ENCODE measurements around the gene SLC30A5. TPM values are rescaled to one million over a fixed set of nuclear protein-coding genes. Genes with fewer than 3 reads are reported as not detected.
"Not testable (repeated sequence)": the region's sequence is repeated elsewhere in the genome, so short reads cannot be mapped to it uniquely, and the experiment has no call there.

Gene SLC30A5
- total RNA-seq (2014; rRNA removed) (54.7 and 55.3 TPM in 2 replicates), Bru-seq, nascent RNA (percentile 75 among the genes with signal in this experiment), BruChase-seq, experiment 1, labeled RNA remaining after a 6-hour chase (percentile 85 among the genes with signal in this experiment), BruChase-seq, experiment 2, labeled RNA remaining after a 2-hour chase (percentile 78 among the genes with signal in this experiment)
- long read RNA-seq, full-length matches to known transcripts = 153 of 239 reads
- long read RNA-seq, partial matches to known transcripts = 10 of 239 reads
- long read RNA-seq, other reads (novel, unspliced or antisense) = 76 of 239 reads

DNA sequence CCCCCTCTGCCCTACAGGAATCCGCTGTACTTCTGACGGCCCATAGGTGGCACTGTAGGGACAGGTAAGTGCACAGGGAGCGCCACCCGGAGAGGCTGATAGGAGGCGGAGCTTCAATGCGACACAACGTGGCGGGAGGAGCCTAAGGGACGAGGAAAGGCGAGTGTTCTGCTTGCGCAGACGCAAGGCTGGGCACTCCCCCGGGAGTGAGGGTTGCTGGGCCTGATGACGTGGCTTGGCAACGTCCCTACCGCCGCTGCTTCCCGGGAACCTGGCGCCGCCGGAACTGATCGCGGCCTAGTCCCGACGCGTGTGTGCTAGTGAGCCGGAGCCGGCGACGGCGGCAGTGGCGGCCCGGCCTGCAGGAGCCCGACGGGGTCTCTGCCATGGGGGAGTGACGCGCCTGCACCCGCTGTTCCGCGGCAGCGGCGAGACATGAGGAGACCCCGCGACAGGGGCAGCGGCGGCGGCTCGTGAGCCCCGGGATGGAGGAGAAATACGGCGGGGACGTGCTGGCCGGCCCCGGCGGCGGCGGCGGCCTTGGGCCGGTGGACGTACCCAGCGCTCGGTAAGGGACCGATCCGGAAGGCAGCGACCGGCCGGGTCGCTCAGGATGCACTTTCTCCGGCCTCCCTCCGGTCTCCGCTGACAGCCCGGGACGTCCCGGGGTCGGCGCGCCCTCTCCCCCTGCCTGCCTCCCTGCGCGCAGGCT lies at the start of gene SLC30A5:
SLC30A5 (plus strand) TSS at position 244 of the 712 bp plus-strand sequence; CDS start at position 486, 242 bp downstream.
- H3K36me3 ChIP-seq (ENCODE audit: low read depth, low read length) = no peaks in the 10 kb centered on the region; the same call in 1 of the 2 replicates
- H4K20me1 ChIP-seq (ENCODE audit: low read length) = no peaks in the 10 kb centered on the region
- no peaks in the 10 kb centered on the region for H3K9me2 ChIP-seq (replicated peaks; ENCODE audit: low read length)
- H3K4me2 ChIP-seq (ENCODE audit: low read length) = peak within 1 kb of the TSS; percentile 90
- TF ChIP-seq, protein P1, sequence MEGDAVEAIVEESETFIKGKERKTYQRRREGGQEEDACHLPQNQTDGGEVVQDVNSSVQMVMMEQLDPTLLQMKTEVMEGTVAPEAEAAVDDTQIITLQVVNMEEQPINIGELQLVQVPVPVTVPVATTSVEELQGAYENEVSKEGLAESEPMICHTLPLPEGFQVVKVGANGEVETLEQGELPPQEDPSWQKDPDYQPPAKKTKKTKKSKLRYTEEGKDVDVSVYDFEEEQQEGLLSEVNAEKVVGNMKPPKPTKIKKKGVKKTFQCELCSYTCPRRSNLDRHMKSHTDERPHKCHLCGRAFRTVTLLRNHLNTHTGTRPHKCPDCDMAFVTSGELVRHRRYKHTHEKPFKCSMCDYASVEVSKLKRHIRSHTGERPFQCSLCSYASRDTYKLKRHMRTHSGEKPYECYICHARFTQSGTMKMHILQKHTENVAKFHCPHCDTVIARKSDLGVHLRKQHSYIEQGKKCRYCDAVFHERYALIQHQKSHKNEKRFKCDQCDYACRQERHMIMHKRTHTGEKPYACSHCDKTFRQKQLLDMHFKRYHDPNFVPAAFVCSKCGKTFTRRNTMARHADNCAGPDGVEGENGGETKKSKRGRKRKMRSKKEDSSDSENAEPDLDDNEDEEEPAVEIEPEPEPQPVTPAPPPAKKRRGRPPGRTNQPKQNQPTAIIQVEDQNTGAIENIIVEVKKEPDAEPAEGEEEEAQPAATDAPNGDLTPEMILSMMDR (conservative IDR thresholded peaks at IDR 0.05; ENCODE audit: low read depth, low read length) = peak; percentile 77
- no peak for TF ChIP-seq EZH2phosphoT487 (IDR thresholded peaks at IDR 0.05; ENCODE audit: borderline replicate concordance, low read length)
- no peaks in the 10 kb centered on the region for H3F3A ChIP-seq (ENCODE audit: low read length, unreplicated experiment)
- H3K27ac ChIP-seq (ENCODE audit: low read length) = peak within 1 kb of the TSS; percentile 61
- H2AFZ ChIP-seq (ENCODE audit: low read length) = peak within 1 kb of the TSS; percentile 76
- BruUV-seq (replicated peaks) = no TSS peak
- no peaks in the 10 kb centered on the region for H3K4me1 ChIP-seq (ENCODE audit: insufficient read depth, low read length)
- intact Hi-C loops (cut with micrococcal nuclease) = loop anchor here (1.0 to 10.0 kb wide), 6 partner anchors 71 to 275 kb away; partner anchors contain the start of genes AK6, CCDC125, CCNB1 and CENPH
- ChIA-PET CTCF (interaction anchor here (0.5 to 1.1 kb wide), 7 partner anchors 96 to 271 kb away, joined by 3 to 11 read pairs (median 3); partner anchors contain the start of gene CENPH), POLR2A (ENCODE audit: unreplicated experiment) (interaction anchor here (0.6 to 1.0 kb wide), 2 partner anchors 21 to 165 kb away, joined by 3 read pairs; no protein-coding TSS in a partner anchor)
- ATAC-seq (peak; percentile 99), DNase-seq (peak; percentile 99)
- H3K9ac ChIP-seq (ENCODE audit: low read length) = peak within 1 kb of the TSS; percentile 99
- H3K9me3 ChIP-seq (ENCODE audit: low read length) = no peaks in the 10 kb centered on the region
- H3K4me3 ChIP-seq (ENCODE audit: low read length) = peak within 1 kb of the TSS; percentile 78
- H3K79me2 ChIP-seq (ENCODE audit: low read length) = peaks cover 49% of the 10 kb centered on the region
- no peaks in the 10 kb centered on the region for H3K27me3 ChIP-seq (ENCODE audit: low read length)

DNA sequence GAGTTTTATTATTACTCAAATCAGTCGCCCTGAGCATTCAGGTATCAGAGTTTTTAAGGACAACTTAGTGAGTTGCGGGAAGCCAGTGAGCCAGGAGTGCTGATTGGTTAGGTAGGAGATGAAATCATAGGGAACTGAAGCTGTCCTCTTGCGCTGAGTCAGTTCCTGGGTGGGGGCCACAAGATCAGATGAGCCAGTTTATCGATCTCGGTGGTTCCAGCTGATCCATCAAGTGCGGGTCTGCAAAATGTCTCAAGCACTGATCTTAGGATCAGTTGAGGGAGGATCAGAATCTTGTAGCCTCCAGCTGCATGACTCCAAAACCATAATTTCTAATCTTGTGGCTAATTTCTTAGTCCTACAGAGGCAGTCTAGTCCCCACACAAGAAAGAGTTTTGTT lies 48.6 kb upstream of the SLC30A5 start:
- intact Hi-C loops (cut with micrococcal nuclease); H3F3A ChIP-seq (ENCODE audit: low read length, unreplicated experiment); POLR2A ChIA-PET (ENCODE audit: unreplicated experiment); H3K36me3 ChIP-seq (ENCODE audit: low read depth, low read length); H4K20me1 ChIP-seq (ENCODE audit: low read length); H3K4me3 ChIP-seq (ENCODE audit: low read length); DNase-seq; ATAC-seq; H3K9ac ChIP-seq (ENCODE audit: low read length); H3K27ac ChIP-seq (ENCODE audit: low read length); BruUV-seq (replicated peaks); H3K27me3 ChIP-seq (ENCODE audit: low read length); CTCF ChIA-PET; H3K9me2 ChIP-seq (replicated peaks; ENCODE audit: low read length); H3K4me2 ChIP-seq (ENCODE audit: low read length); H2AFZ ChIP-seq (ENCODE audit: low read length); H3K79me2 ChIP-seq (ENCODE audit: low read length); H3K9me3 ChIP-seq (ENCODE audit: low read length); H3K4me1 ChIP-seq (ENCODE audit: insufficient read depth, low read length): not testable (repeated sequence)

DNA sequence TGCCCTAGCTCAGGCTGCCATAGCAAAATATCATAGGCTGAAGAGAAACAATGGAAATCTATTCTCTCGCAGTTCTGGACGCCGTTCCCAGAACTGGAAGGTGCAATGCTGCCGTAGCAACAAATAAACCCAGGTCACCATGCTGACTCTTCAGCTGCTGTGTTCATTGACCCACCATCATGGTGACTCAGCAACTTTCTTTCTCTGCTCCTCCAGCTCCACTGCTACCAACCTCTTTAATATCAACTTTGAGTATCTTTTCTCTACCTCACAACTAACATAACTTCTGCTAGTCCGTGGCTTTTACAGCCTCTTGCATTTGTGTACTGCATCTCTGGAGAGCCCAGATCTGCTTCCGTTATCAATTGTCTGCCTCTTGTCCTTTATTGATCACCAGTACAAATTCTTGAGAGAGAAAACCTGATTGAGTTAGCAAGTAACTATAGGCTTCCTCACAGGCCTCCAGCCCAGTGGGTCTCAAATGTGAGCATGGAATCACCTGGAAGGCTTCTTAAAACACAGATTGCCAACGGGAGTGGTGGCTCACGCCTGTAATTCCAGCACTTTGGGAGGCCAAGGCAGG lies 47.3 kb upstream of the SLC30A5 start:
- Histone ChIP-seq H4K20me1 (ENCODE audit: low read length) (no peaks in the 10 kb centered on the region), H3K9me3 (ENCODE audit: low read length) (no peaks in the 10 kb centered on the region), H2AFZ (ENCODE audit: low read length) (peak overlapping the region; percentile 71), H3K4me2 (ENCODE audit: low read length) (no peak overlapping the region), H3K36me3 (ENCODE audit: low read depth, low read length) (no peaks in the 10 kb centered on the region; the same call in 1 of the 2 replicates), H3K9me2 (replicated peaks; ENCODE audit: low read length) (no peaks in the 10 kb centered on the region), H3K4me3 (ENCODE audit: low read length) (no peak overlapping the region), H3K79me2 (ENCODE audit: low read length) (no peaks in the 10 kb centered on the region), H3K27ac (ENCODE audit: low read length) (peak overlapping the region; percentile 13; the same call in 1 of the 2 replicates), H3F3A (ENCODE audit: low read length, unreplicated experiment) (no peaks in the 10 kb centered on the region), H3K27me3 (ENCODE audit: low read length) (no peaks in the 10 kb centered on the region), H3K9ac (ENCODE audit: low read length) (no peak overlapping the region), H3K4me1 (ENCODE audit: insufficient read depth, low read length) (0 out of 2 replicates have a peak, but pooled peaks cover 3% of the 10 kb centered on the region)
- POLR2A ChIA-PET (ENCODE audit: unreplicated experiment) = no interaction called here
- TF ChIP-seq, protein P1 (conservative IDR thresholded peaks at IDR 0.05; ENCODE audit: low read depth, low read length) = no peak
- TF ChIP-seq EZH2phosphoT487 (IDR thresholded peaks at IDR 0.05; ENCODE audit: borderline replicate concordance, low read length) (no peak), EZH2 (IDR thresholded peaks at IDR 0.05; ENCODE audit: low read length, unreplicated experiment) (no peak)
- intact Hi-C loops (cut with micrococcal nuclease) = no loop called here
- ATAC-seq (no peak), DNase-seq (no peak)
- no TSS peak for BruUV-seq (replicated peaks)
- CTCF ChIA-PET = no interaction called here
